GM18870 (cell line): ENCODE measurements around the gene LECT2.

Experiments
- ATAC-seq: cut with Tn5 transposase; IDR thresholded peaks from one replicate; pipeline ENCODE4 v1.9.1; 2021; ENCODE audit warnings: moderate library complexity; ENCODE audit not compliant: unreplicated experiment

The LECT2 gene

DNA sequence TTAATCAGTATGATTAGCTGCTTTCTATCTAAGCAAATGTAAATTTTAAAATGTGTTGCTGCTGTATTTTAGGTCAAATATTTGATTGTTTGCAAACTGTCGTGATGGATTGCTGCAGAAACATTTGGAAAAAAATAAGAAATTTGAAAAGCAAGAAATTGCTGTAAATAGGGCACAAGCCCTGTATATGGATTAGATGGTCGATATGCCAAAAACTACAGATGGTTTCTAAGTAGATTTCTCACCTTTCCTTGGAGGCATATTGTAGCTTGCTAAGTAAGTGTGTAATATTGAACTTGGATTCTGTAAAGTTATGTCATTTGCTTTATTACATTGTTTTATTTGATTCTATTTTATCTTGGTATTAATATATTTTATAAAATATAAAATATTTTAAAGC, 13.1 kb downstream of the LECT2 start:
- ATAC-seq, result no peak

DNA sequence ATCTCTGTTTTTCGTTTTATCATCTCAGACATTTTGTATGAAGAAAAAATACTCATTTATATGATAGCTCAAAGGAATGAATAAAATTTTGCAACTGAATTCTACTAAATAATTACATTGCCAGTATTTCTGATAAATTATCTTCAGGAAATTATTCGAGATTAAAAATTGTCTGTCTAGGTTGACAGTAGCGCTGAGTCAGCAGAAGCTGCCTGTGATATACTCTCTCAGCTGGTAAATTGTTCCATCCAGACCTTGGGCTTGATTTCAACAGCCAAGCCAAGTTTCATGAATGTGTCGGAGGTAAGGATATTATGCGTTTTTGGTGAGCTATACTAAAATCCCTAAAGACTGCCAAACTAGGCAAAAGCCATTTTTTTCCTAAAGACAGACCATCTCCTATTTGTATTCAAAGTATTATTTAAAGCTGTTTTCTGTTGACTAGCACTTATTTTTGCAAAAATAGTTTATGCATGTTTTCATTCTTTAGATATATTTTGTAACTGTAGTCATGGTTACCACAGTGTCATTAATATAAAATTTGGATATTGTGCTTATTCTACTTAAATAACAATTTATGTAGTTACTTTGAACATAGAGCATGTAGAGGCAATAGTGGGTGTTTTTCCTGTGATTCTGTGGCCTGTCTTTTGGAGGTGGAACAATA, 17.4 kb downstream of the LECT2 start:
- ATAC-seq, result no peak

DNA sequence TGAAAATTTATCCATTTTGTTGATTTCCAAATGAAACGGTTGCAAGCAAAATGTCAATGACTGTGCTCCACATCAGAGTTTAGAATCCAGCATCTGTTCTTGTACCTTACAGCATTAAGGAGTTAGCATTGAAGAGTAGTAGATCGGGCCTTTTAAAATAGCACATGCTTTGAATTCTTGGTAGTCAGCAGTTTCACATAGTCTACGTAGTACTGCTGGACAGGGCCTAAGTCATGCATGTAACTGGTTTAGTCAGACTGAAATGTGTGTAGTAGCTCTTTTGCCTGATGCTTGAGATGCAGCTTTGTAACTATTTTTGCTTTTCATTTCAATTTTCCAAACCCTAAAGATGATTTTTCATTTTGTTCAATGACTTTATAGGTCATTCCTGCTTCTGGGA, 19.8 kb downstream of the LECT2 start:
- ATAC-seq, result no peak

GRCh38 chr5:135930949-135931295, 23.9 kb downstream of the LECT2 start:
- no peak for ATAC-seq

- ATAC-seq, result no peak
These were observed 24.5 kb downstream of the LECT2 start for GRCh38 chr5:135930029-135930948.

- no peak for ATAC-seq
These were observed 33.4 kb downstream of the LECT2 start for GRCh38 chr5:135921388-135921787.

GRCh38 chr5:135920199-135920598, 34.6 kb downstream of the LECT2 start:
- ATAC-seq, result no peak

DNA sequence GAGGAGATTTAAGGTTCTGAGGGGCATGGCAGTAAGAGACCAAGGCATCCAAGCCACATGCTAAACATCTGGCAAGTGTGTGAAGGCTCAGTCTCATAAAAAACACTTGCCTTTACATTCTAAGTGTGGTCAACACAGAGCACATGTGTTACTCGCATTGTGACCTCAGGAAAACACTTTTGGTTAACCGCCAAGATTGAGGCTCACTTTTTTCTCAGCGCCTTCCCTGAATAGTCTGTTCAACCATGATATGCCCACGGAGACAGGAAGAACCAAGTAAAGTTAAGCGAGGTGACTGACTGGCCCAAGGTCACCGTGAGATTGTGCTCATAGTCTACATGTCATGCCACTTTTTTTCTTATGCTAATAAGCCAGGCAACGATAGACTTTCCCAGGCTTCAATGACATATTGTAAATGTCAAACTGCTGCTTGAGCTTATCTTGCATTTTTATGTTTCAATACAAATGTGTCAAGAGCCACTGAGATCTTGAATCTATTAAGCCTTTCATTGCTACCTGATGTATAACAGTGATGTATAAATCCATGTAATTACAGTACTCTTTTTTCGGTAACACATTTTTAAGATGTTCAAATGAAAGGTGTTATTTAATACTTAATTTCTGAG, 38.0 kb downstream of the LECT2 start:
- ATAC-seq, result no peak

DNA sequence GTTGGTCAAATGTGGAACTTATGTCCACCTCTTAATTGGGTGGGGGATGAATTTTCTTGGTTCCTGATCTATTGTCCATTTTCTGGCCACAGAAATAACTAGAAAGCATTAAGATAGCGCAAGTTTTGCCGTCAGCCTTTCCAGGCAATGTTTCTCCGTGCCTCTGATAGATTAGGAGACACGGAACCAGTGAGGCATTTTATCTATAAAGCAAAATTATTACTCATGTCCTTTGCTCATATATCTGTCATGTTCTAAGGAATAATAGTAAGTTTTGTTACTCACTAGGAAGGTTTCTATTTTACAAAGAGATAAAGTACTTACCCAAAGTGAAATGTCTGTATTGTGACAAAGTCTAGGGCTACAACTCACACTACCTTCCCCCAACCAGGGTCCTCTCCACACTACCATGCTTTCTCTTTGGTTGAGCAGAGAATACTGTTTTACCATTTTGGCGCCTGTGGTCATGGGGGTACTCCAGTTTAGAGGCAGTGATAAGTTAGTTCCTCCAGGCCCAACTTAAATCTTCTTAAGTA, 39.2 kb downstream of the LECT2 start:
- ATAC-seq, result no peak

- no peak for ATAC-seq
These were observed 40.8 kb downstream of the LECT2 start for GRCh38 chr5:135913713-135914626.

DNA sequence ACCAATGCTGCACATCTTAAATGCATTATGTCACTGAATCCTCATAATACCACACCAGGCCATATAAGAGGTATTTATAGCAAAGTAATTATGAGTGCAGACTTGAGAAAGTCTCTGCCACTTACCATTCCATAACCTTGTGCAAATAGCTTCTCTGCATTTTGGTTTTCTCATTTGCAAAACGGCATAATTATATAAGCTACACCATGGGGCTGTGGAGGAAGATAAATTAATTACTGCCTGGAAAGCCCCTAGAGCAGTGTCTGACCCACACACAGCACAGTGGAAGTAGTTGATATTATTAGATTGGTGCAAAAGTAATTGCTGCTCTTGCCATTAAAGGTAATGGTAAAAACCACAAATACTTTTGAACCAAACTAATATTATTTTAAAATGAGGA, 49.6 kb downstream of the LECT2 start:
- ATAC-seq, result no peak

GRCh38 chr5:135901633-135902032, 53.1 kb downstream of the LECT2 start:
- no peak for ATAC-seq

- ATAC-seq, result no peak
These were observed 54.5 kb downstream of the LECT2 start for GRCh38 chr5:135900276-135900675.

DNA sequence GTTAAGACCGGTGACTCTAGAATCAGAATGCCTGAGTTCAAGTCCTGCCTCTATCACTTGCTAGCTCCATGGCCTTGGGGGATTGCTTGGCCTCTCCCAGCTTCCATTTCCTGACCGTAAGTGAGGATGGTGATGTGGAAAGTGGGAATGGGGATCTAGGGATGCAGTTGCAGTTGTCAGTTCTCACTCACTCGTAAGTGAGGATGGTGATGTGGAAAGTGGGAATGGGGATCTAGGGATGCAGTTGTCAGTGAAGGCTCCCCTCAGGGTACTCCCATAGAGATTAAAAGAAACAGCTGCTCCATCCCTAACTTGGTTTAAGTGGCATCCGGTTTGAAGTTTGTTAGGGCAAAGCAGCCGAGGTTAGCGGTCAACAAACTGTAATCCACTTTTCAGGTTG, 56.1 kb downstream of the LECT2 start:
- no peak for ATAC-seq
